Caco-2 (cell line): ENCODE data around the gene C1orf159. TPM values are rescaled to one million over a fixed set of nuclear protein-coding genes. Genes with fewer than 3 reads are reported as not detected.
A peak's percentile ranks its signal among the peaks of the same experiment; 100 is the strongest.
"Not testable (repeated sequence)": the region's sequence is repeated elsewhere in the genome, so short reads cannot be mapped to it uniquely, and the experiment has no call there.

Source experiments
- BruUV-seq: library from RNA; stranded (reverse); fragments of 400-500 nt; replicated peaks from 2 replicates; lab custom pipeline; 2021; lab: Mats Ljungman, UMichigan
- CTCF ChIA-PET: fragments of 300-600 bp; sonication (Branson Sonifier 250); formaldehyde crosslinking; loops from one replicate; lab custom pipeline; 2022; ENCODE audit warnings: antibody characterized with exemption; lab: Charles Lee
- POLR2A ChIA-PET: fragments of 300-600 bp; sonication (Branson Sonifier 250); formaldehyde crosslinking; loops from one replicate; lab custom pipeline; 2022; ENCODE audit warnings: antibody characterized with exemption; lab: Charles Lee
- DNase-seq, 2 experiments: peaks; one replicate each; pipeline versions ENCODE4 v3.0.0 to v3.0.0-alpha.2; 2020 to 2022
- H3K27me3 ChIP-seq: replicated peaks from 2 replicates; pipeline ENCODE4 v1.6.0; 2011; ENCODE audit warnings: low read length; ENCODE audit not compliant: control insufficient read depth, insufficient read depth
- H3K36me3 ChIP-seq: 2 replicates; pipeline ENCODE4 v1.5.1; 2011; ENCODE audit warnings: low read length; ENCODE audit not compliant: control insufficient read depth, insufficient read depth
- H3K4me1 ChIP-seq: fragments of 250-450 bp; sonication (Bioruptor Pico); 2 replicates; pipeline ENCODE4 v1.5.1; 2020; ENCODE audit warnings: mild to moderate bottlenecking
- H3K4me3 ChIP-seq: 2 replicates; pipeline ENCODE4 v1.5.1; 2011; ENCODE audit warnings: low read depth, mild to moderate bottlenecking, control low read depth, low read length
- H3K9me3 ChIP-seq: fragments of 250-450 bp; sonication (Bioruptor Pico); 2 replicates; pipeline ENCODE4 v1.5.1; 2020; ENCODE audit warnings: mild to moderate bottlenecking, moderate library complexity
- H3K27ac Mint-ChIP-seq: one replicate; pipeline ENCODE4 v1.8.0; 2022; ENCODE audit warnings: mixed read lengths; ENCODE audit not compliant: unreplicated experiment
- H3K27me3 Mint-ChIP-seq: one replicate; pipeline ENCODE4 v1.8.0; 2022; ENCODE audit warnings: mixed read lengths; ENCODE audit not compliant: insufficient read depth, unreplicated experiment
- H3K36me3 Mint-ChIP-seq: one replicate; pipeline ENCODE4 v1.8.0; 2022; ENCODE audit warnings: mild to moderate bottlenecking, mixed read lengths; ENCODE audit not compliant: insufficient read depth, unreplicated experiment
- H3K4me1 Mint-ChIP-seq: one replicate; pipeline ENCODE4 v1.8.0; 2022; ENCODE audit warnings: low read depth, mixed read lengths; ENCODE audit not compliant: unreplicated experiment
- H3K4me3 Mint-ChIP-seq: one replicate; pipeline ENCODE4 v1.8.0; 2022; ENCODE audit warnings: mild to moderate bottlenecking, moderate library complexity, mixed read lengths; ENCODE audit not compliant: unreplicated experiment
- H3K9me3 Mint-ChIP-seq: one replicate; pipeline ENCODE4 v1.8.0; 2022; ENCODE audit warnings: mixed read lengths; ENCODE audit not compliant: unreplicated experiment
- intact Hi-C: fragments of 100-400 bp; cut with micrococcal nuclease; formaldehyde crosslinking; loops from one replicate; pipeline ENCODE4 v1.10.0; 2022; ENCODE audit not compliant: unreplicated experiment
- total RNA-seq: library from RNA; stranded (reverse); gene quantifications from 2 replicates; pipeline ENCODE4 v1.2.3, GENCODE V29; 2022
- TF ChIP-seq, protein P1 (sequence below), 2 experiments: fragments of 200-600 bp in 1 of 2; IDR thresholded peaks; 1 replicate in 1 of 2; 2 replicates in 1 of 2; pipeline versions ENCODE4 v1.5.1 to v1.8.0; 2011 to 2022; ENCODE audit warnings: antibody characterized with exemption in 1 of 2, control low read depth in 1 of 2, inconsistent platforms in 1 of 2, low read depth in 1 of 2, low read length in 1 of 2, mild to moderate bottlenecking in 1 of 2, moderate library complexity in 1 of 2; ENCODE audit not compliant: insufficient read depth in 1 of 2, severe bottlenecking in 1 of 2, unreplicated experiment in 1 of 2

Gene C1orf159
- total RNA-seq, 1 experiment from 2014 or later = 12.9 TPM

DNA sequence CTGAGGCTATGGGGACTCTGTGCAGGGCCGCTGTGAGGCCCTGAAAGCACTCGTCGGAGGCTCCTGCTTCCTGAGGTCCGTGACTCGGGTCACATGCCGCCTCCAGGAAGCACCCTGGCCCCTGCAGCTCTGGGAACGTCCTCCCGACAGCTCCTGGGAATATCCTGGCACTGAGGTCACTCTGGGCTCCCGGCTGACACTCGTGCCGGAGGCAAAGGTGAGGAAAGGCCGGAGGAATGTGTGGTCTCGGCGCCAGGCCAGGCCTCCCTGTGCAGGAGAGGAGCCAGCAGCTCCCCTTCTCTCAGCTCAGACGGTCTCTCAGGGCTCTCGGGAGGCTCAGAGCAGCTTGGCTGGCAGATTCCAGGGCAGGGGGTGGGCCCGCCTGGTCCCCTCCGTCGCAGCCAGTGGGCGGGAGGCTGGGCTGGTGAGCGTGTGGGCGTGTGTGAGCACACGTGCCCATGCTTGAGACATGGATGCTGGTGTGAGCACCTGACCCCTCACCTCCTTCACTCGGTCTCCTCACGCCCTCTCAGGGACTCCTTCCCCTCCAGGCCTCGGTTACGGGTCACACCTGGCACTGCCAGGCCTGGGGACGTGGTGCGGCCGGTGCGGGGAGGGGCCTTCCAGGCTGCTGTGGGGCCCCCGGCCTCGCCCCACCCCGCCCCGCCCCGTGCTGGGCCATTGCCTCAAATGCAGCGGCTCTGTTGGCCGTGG lies 36.3 kb downstream of the C1orf159 start:
- H3K27me3 ChIP-seq = no peaks in the 10 kb centered on the region
- H3K4me3 ChIP-seq = peak overlapping the region; percentile 38
- peak; percentile 84 to 93 for DNase-seq
- intact Hi-C loops = no loop called here
- ChIA-PET CTCF (interaction anchor here (0.6 to 1.2 kb wide), 2 partner anchors 16 to 36 kb away, joined by 3 read pairs; partner anchors contain the start of gene C1orf159), POLR2A (interaction anchor here (0.5 to 1.3 kb wide), 3 partner anchors 46 to 113 kb away, joined by 5 read pairs; partner anchors contain the start of gene AGRN)
- H3K27me3 Mint-ChIP-seq = no peaks in the 10 kb centered on the region
- no TSS peak for BruUV-seq
- no peaks in the 10 kb centered on the region for H3K9me3 ChIP-seq
- H3K4me1 Mint-ChIP-seq = peaks cover 4% of the 10 kb centered on the region
- H3K4me1 ChIP-seq = peaks cover 5% of the 10 kb centered on the region
- H3K36me3 ChIP-seq = no peaks in the 10 kb centered on the region
- peak overlapping the region; percentile 72 for H3K4me3 Mint-ChIP-seq
- peak overlapping the region; percentile 59 for H3K27ac Mint-ChIP-seq
- TF ChIP-seq, protein P1, sequence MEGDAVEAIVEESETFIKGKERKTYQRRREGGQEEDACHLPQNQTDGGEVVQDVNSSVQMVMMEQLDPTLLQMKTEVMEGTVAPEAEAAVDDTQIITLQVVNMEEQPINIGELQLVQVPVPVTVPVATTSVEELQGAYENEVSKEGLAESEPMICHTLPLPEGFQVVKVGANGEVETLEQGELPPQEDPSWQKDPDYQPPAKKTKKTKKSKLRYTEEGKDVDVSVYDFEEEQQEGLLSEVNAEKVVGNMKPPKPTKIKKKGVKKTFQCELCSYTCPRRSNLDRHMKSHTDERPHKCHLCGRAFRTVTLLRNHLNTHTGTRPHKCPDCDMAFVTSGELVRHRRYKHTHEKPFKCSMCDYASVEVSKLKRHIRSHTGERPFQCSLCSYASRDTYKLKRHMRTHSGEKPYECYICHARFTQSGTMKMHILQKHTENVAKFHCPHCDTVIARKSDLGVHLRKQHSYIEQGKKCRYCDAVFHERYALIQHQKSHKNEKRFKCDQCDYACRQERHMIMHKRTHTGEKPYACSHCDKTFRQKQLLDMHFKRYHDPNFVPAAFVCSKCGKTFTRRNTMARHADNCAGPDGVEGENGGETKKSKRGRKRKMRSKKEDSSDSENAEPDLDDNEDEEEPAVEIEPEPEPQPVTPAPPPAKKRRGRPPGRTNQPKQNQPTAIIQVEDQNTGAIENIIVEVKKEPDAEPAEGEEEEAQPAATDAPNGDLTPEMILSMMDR (IDR thresholded peaks at IDR 0.05; ENCODE audit: insufficient read depth in 1 of 2, low read depth in 1 of 2, low read length in 1 of 2, severe bottlenecking in 1 of 2, unreplicated experiment in 1 of 2) = no peak
- no peaks in the 10 kb centered on the region for H3K9me3 Mint-ChIP-seq
- peaks cover 11% of the 10 kb centered on the region for H3K36me3 Mint-ChIP-seq

DNA sequence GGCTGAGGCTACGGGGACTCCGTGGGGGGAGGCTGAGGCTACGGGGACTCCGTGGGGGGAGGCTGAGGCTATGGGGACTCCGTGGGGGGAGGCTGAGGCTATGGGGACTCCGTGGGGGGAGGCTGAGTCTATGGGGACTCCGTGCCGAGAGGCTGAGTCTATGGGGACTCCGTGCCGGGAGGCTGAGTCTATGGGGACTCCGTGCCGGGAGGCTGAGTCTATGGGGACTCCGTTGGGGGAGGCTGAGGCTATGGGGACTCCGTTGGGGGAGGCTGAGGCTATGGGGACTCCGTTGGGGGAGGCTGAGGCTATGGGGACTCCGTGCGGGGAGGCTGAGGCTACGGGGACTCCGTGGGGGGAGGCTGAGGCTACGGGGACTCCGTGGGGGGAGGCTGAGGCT lies 38.5 kb downstream of the C1orf159 start:
- POLR2A ChIA-PET, intact Hi-C loops, H3K9me3 Mint-ChIP-seq, H3K27me3 ChIP-seq, H3K4me1 Mint-ChIP-seq, H3K4me3 Mint-ChIP-seq, H3K27me3 Mint-ChIP-seq, H3K36me3 Mint-ChIP-seq, H3K36me3 ChIP-seq, H3K27ac Mint-ChIP-seq, H3K4me3 ChIP-seq, DNase-seq, BruUV-seq, H3K9me3 ChIP-seq, CTCF ChIA-PET: not testable (repeated sequence)
- H3K4me1 ChIP-seq = peaks cover 16% of the 10 kb centered on the region

DNA sequence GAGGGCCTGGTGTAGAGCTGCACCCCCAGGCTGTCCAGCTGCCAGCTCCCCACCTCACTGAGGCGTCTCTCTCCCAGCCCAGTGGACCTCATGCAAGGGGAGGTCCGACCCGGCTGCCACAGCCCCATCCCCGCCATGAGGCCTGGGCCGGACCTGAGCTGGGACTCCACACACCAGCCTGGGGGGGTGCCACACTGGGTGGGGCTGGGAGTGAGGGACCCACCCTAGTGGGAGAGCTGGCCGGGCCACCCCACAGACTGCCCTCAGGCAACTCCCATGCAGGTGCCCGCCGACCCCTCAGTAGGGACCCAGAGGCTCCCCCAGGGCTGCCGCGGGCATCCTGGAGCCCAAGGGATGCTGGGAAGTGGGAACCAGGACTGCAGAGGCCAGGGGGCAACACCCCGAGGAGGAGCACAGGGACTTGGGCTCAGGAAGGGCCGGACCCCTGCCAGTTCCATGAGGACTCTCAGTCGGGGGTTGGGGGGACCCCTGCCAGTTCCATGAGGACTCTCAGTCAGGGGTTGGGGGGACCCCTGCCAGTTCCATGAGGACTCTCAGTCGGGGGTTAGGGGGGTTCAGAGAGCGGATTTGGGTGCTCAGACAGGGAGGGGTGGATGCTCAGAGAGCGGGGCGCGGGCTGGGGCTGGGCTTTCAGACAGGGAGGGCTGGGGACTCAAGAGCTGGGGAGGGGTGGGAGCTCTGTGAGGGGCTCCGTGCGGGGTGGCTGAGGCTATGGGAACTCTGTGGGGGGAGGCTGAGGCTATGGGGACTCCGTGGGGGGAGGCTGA lies 40.5 kb downstream of the C1orf159 start:
- Mint-ChIP-seq H3K27ac (peak overlapping the region; percentile 69), H3K4me1 (peaks cover 7% of the 10 kb centered on the region), H3K4me3 (no peak overlapping the region), H3K36me3 (no peaks in the 10 kb centered on the region), H3K9me3 (no peaks in the 10 kb centered on the region), H3K27me3 (no peaks in the 10 kb centered on the region)
- H3K4me3 ChIP-seq = no peak overlapping the region
- H3K36me3 ChIP-seq = no peaks in the 10 kb centered on the region
- H3K27me3 ChIP-seq = no peaks in the 10 kb centered on the region
- ChIA-PET CTCF (no interaction called here), POLR2A (interaction anchor here (1.2 kb wide), 1 partner anchor 87 kb away, joined by 3 read pairs; no protein-coding TSS in a partner anchor)
- no TSS peak for BruUV-seq
- DNase-seq = peak in 1 of 2 experiments; percentile 15
- intact Hi-C loops = no loop called here
- peaks cover 19% of the 10 kb centered on the region for H3K4me1 ChIP-seq
- TF ChIP-seq, protein P1 (IDR thresholded peaks at IDR 0.05; ENCODE audit: insufficient read depth in 1 of 2, low read depth in 1 of 2, low read length in 1 of 2, severe bottlenecking in 1 of 2, unreplicated experiment in 1 of 2) = no peak
- no peaks in the 10 kb centered on the region for H3K9me3 ChIP-seq
